ENCODE data around the gene MUC5AC.

Gene MUC5AC

DNA sequence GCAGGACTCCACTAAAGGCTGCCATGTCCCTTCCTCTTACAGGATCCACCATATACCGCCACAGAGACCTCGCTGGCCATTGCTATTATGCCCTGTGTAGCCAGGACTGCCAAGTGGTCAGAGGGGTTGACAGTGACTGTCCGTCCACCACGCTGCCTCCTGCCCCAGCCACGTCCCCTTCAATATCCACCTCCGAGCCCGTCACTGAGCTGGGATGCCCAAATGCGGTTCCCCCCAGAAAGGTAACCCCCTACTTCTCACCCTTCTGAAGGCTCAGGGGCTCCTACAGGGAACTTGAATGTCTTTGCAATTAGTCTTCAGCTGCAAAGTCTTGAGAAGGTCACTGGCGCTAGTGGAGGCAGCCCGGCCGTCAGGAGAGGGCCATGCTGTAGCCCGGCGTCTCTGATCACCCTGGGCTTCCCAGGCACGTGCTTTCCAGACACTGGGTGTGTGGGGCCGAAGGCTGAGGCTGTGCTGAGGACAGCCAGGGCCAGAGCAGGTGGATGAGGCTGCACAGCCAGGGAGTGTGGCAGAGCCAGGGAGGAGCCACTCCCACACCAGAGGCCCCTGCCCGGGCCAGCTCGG is 35.1 kb downstream of the MUC5AC start:
- no peak overlapping the region for H3K9ac ChIP-seq (ENCODE audit: low read depth in 1 of 2, low read length in 2 of 2)
- H3K4me3 ChIP-seq (ENCODE audit: low read length in 2 of 2), result no peak overlapping the region
- H3K36me3 ChIP-seq (ENCODE audit: control insufficient read depth in 2 of 2, insufficient read depth in 2 of 2, low read length in 2 of 2), result no peaks in the 10 kb centered on the region
- no peaks in the 10 kb centered on the region for H3K4me1 ChIP-seq (ENCODE audit: control insufficient read depth in 2 of 2, insufficient read depth in 2 of 2, low read length in 2 of 2)
- H3K9me3 ChIP-seq (ENCODE audit: control insufficient read depth in 2 of 2, low read length in 2 of 2), result no peaks in the 10 kb centered on the region
- H3K27me3 ChIP-seq (ENCODE audit: control insufficient read depth in 2 of 2, insufficient read depth in 2 of 2, low read length in 2 of 2), result peaks cover 0 to 5% of the 10 kb centered on the region in 2 donors
- H3K27ac ChIP-seq (ENCODE audit: low read depth in 2 of 2, low read length in 2 of 2), result no peak overlapping the region

- Histone ChIP-seq H3K4me3 (ENCODE audit: low read length in 2 of 2) (no peak overlapping the region), H3K9me3 (ENCODE audit: control insufficient read depth in 2 of 2, low read length in 2 of 2) (no peaks in the 10 kb centered on the region), H3K27ac (ENCODE audit: low read depth in 2 of 2, low read length in 2 of 2) (no peak overlapping the region), H3K27me3 (ENCODE audit: control insufficient read depth in 2 of 2, insufficient read depth in 2 of 2, low read length in 2 of 2) (peaks cover 0 to 5% of the 10 kb centered on the region in 2 donors), H3K9ac (ENCODE audit: low read depth in 1 of 2, low read length in 2 of 2) (no peak overlapping the region), H3K4me1 (ENCODE audit: control insufficient read depth in 2 of 2, insufficient read depth in 2 of 2, low read length in 2 of 2) (no peaks in the 10 kb centered on the region), H3K36me3 (ENCODE audit: control insufficient read depth in 2 of 2, insufficient read depth in 2 of 2, low read length in 2 of 2) (no peaks in the 10 kb centered on the region)
Measured at GRCh38 chr11:1193326-1194230, 35.8 kb downstream of the MUC5AC start.

- Histone ChIP-seq H3K27me3 (ENCODE audit: control insufficient read depth in 2 of 2, insufficient read depth in 2 of 2, low read length in 2 of 2) (peaks cover 0 to 10% of the 10 kb centered on the region in 2 donors), H3K36me3 (ENCODE audit: control insufficient read depth in 2 of 2, insufficient read depth in 2 of 2, low read length in 2 of 2) (no peaks in the 10 kb centered on the region), H3K9me3 (ENCODE audit: control insufficient read depth in 2 of 2, low read length in 2 of 2) (no peaks in the 10 kb centered on the region), H3K9ac (ENCODE audit: low read depth in 1 of 2, low read length in 2 of 2) (no peak overlapping the region), H3K4me3 (ENCODE audit: low read length in 2 of 2) (no peak overlapping the region), H3K27ac (ENCODE audit: low read depth in 2 of 2, low read length in 2 of 2) (no peak overlapping the region), H3K4me1 (ENCODE audit: control insufficient read depth in 2 of 2, insufficient read depth in 2 of 2, low read length in 2 of 2) (no peaks in the 10 kb centered on the region)
Measured at GRCh38 chr11:1194231-1194976, 36.7 kb downstream of the MUC5AC start.

DNA sequence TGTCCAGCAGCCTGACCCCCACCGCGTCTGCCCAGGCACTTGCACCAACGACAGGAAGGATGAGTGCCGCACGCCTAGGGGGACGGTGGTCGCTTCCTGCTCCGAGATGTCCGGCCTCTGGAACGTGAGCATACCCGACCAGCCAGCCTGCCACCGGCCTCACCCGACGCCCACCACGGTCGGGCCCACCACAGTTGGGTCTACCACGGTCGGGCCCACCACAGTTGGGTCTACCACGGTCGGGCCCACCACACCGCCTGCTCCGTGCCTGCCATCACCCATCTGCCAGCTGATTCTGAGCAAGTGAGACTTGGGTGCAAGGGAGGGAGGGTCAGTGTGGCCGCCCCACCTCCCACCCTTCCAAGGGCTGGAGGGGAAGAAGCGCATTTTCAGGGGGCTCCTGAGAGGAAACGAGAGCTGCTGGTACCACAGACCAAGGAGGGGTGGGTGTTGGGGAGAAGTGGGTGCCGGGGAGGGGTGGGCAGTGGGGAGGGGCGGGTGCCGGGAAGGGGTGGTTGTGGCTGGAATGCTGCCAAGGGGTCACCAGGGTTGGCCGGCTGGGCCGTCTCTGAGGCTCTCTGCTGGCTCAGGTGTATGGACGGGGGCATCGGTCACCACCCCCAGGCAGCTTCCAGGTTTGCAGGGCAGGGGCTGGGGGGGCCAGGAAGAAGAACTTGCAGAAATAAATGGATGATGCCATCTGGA is 37.4 kb downstream of the MUC5AC start:
- no peaks in the 10 kb centered on the region for H3K9me3 ChIP-seq (ENCODE audit: control insufficient read depth in 2 of 2, low read length in 2 of 2)
- no peaks in the 10 kb centered on the region for H3K36me3 ChIP-seq (ENCODE audit: control insufficient read depth in 2 of 2, insufficient read depth in 2 of 2, low read length in 2 of 2)
- H3K9ac ChIP-seq (ENCODE audit: low read depth in 1 of 2, low read length in 2 of 2), result no peak overlapping the region
- H3K27me3 ChIP-seq (ENCODE audit: control insufficient read depth in 2 of 2, insufficient read depth in 2 of 2, low read length in 2 of 2), result peaks cover 4 to 17% of the 10 kb centered on the region in 2 donors
- no peak overlapping the region for H3K4me3 ChIP-seq (ENCODE audit: low read length in 2 of 2)
- no peak overlapping the region for H3K27ac ChIP-seq (ENCODE audit: low read depth in 2 of 2, low read length in 2 of 2)
- peaks cover 0 to 4% of the 10 kb centered on the region in 2 donors for H3K4me1 ChIP-seq (ENCODE audit: control insufficient read depth in 2 of 2, insufficient read depth in 2 of 2, low read length in 2 of 2)

DNA sequence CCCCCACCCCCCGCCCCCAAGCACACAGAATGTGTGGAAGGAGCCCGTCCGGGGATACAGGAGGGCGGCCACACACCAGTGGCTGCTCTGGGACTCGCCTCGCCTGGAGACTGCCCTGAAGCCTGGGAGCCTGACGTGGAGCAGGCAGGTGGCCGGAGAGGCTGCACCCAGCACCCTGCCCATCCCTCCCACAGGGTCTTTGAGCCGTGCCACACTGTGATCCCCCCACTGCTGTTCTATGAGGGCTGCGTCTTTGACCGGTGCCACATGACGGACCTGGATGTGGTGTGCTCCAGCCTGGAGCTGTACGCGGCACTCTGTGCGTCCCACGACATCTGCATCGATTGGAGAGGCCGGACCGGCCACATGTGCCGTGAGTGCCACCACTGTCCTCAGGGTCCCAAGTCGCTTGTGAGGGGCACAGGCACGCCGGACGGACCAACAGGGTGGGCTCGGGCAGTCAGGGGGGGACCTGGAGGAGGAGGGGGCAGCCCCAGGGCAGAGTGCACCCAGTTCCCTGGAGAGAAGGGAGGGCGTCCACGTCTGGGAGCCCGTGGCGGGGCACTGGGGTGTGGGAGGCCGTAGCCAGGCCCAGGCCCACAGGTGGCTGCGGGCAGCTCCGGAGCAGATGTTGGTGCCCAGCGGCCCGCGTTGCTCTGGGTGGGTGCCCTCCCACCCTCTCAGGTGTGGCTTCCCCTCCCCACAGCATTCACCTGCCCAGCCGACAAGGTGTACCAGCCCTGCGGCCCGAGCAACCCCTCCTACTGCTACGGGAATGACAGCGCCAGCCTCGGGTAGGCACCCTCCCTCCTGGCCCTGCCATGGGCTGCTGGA is 38.1 kb downstream of the MUC5AC start:
- H3K4me3 ChIP-seq (ENCODE audit: low read length in 2 of 2), result no peak overlapping the region
- H3K4me1 ChIP-seq (ENCODE audit: control insufficient read depth in 2 of 2, insufficient read depth in 2 of 2, low read length in 2 of 2), result peaks cover 2 to 5% of the 10 kb centered on the region in 2 donors
- no peaks in the 10 kb centered on the region for H3K36me3 ChIP-seq (ENCODE audit: control insufficient read depth in 2 of 2, insufficient read depth in 2 of 2, low read length in 2 of 2)
- H3K27ac ChIP-seq (ENCODE audit: low read depth in 2 of 2, low read length in 2 of 2), result no peak overlapping the region
- no peaks in the 10 kb centered on the region for H3K9me3 ChIP-seq (ENCODE audit: control insufficient read depth in 2 of 2, low read length in 2 of 2)
- peaks cover 4 to 21% of the 10 kb centered on the region in 2 donors for H3K27me3 ChIP-seq (ENCODE audit: control insufficient read depth in 2 of 2, insufficient read depth in 2 of 2, low read length in 2 of 2)
- no peak overlapping the region for H3K9ac ChIP-seq (ENCODE audit: low read depth in 1 of 2, low read length in 2 of 2)

GRCh38 chr11:1196516-1197391 is 39.0 kb downstream of the MUC5AC start:
- no peaks in the 10 kb centered on the region for H3K9me3 ChIP-seq (ENCODE audit: control insufficient read depth in 2 of 2, low read length in 2 of 2)
- H3K36me3 ChIP-seq (ENCODE audit: control insufficient read depth in 2 of 2, insufficient read depth in 2 of 2, low read length in 2 of 2), result no peaks in the 10 kb centered on the region
- H3K9ac ChIP-seq (ENCODE audit: low read depth in 1 of 2, low read length in 2 of 2), result no peak overlapping the region
- peaks cover 2 to 5% of the 10 kb centered on the region in 2 donors for H3K4me1 ChIP-seq (ENCODE audit: control insufficient read depth in 2 of 2, insufficient read depth in 2 of 2, low read length in 2 of 2)
- H3K27me3 ChIP-seq (ENCODE audit: control insufficient read depth in 2 of 2, insufficient read depth in 2 of 2, low read length in 2 of 2), result peaks cover 4 to 27% of the 10 kb centered on the region in 2 donors
- H3K27ac ChIP-seq (ENCODE audit: low read depth in 2 of 2, low read length in 2 of 2), result no peak overlapping the region
- H3K4me3 ChIP-seq (ENCODE audit: low read length in 2 of 2), result no peak overlapping the region

- H3K9me3 ChIP-seq (ENCODE audit: control insufficient read depth in 2 of 2, low read length in 2 of 2), result no peaks in the 10 kb centered on the region
- H3K27ac ChIP-seq (ENCODE audit: low read depth in 2 of 2, low read length in 2 of 2), result no peak overlapping the region
- H3K36me3 ChIP-seq (ENCODE audit: control insufficient read depth in 2 of 2, insufficient read depth in 2 of 2, low read length in 2 of 2), result no peaks in the 10 kb centered on the region
- peaks cover 2 to 5% of the 10 kb centered on the region in 2 donors for H3K4me1 ChIP-seq (ENCODE audit: control insufficient read depth in 2 of 2, insufficient read depth in 2 of 2, low read length in 2 of 2)
- no peak overlapping the region for H3K9ac ChIP-seq (ENCODE audit: low read depth in 1 of 2, low read length in 2 of 2)
- peaks cover 4 to 23% of the 10 kb centered on the region in 2 donors for H3K27me3 ChIP-seq (ENCODE audit: control insufficient read depth in 2 of 2, insufficient read depth in 2 of 2, low read length in 2 of 2)
- no peak overlapping the region for H3K4me3 ChIP-seq (ENCODE audit: low read length in 2 of 2)
Measured at GRCh38 chr11:1197431-1197885, 39.7 kb downstream of the MUC5AC start.

DNA sequence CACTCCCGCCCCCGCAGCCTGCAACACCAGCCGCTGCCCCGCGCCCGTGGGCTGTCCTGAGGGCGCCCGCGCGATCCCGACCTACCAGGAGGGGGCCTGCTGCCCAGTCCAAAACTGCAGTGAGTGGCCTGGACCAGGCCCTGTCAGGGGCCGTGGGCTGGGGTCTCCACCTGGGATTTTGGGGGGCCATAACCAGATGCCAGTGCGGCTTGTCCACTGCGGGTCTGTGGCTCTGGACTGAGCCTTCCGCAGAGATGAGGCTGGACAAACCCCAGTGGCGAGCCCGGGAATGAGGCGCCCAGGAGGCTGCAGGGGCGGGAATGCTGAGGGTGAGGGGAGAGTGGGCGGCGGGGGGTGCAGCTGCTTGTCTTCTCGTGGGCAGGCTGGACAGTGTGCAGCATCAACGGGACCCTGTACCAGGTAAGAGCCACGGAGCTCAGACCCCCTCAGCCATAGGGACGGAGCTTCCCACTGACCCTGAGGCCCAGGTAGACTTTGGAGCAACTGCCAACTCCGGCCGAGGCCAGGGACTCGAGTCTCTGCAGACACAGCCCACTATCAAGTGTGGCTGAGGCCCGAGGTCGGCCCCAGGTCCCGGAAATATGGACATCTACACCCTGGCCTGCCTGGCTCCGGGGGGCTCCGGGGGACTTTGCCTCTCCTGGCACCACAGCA is 40.3 kb downstream of the MUC5AC start:
- H3K27me3 ChIP-seq (ENCODE audit: control insufficient read depth in 2 of 2, insufficient read depth in 2 of 2, low read length in 2 of 2), result peaks cover 4 to 22% of the 10 kb centered on the region in 2 donors
- H3K4me3 ChIP-seq (ENCODE audit: low read length in 2 of 2), result no peak overlapping the region
- H3K9ac ChIP-seq (ENCODE audit: low read depth in 1 of 2, low read length in 2 of 2), result no peak overlapping the region
- H3K27ac ChIP-seq (ENCODE audit: low read depth in 2 of 2, low read length in 2 of 2), result no peak overlapping the region
- H3K9me3 ChIP-seq (ENCODE audit: control insufficient read depth in 2 of 2, low read length in 2 of 2), result no peaks in the 10 kb centered on the region
- H3K4me1 ChIP-seq (ENCODE audit: control insufficient read depth in 2 of 2, insufficient read depth in 2 of 2, low read length in 2 of 2), result peaks cover 2 to 5% of the 10 kb centered on the region in 2 donors
- H3K36me3 ChIP-seq (ENCODE audit: control insufficient read depth in 2 of 2, insufficient read depth in 2 of 2, low read length in 2 of 2), result no peaks in the 10 kb centered on the region

Measured in mucosa of rectum (tissue), 2 donors.